GM23338 (cell line): Measurements from ENCODE around the gene CD53.

Experiments
- CREB1 ChIP-seq: fragments of 250-450 bp; sonication (Bioruptor Pico); IDR thresholded peaks from 2 replicates; pipeline ENCODE4 v1.5.0; 2020; ENCODE audit warnings: low read depth, mild to moderate bottlenecking, moderate library complexity
- EZH2 ChIP-seq: fragments of 200-600 bp; sonication (generic); IDR thresholded peaks from one replicate; pipeline ENCODE4 v1.8.0; 2017; ENCODE audit warnings: antibody characterized with exemption, mild to moderate bottlenecking, low read depth; ENCODE audit not compliant: unreplicated experiment
- EZH2phosphoT487 ChIP-seq: fragments of 200-600 bp; sonication (generic); IDR thresholded peaks from one replicate; pipeline ENCODE4 v1.8.1; 2018; ENCODE audit warnings: antibody characterized with exemption; ENCODE audit not compliant: unreplicated experiment
- JUNB ChIP-seq: IDR thresholded peaks from one replicate; pipeline ENCODE4 v1.6.1; 2016; ENCODE audit warnings: antibody characterized with exemption; ENCODE audit not compliant: unreplicated experiment
- POLR2AphosphoS5 ChIP-seq: IDR thresholded peaks from 2 replicates; pipeline ENCODE4 v1.6.1; 2016; ENCODE audit warnings: antibody characterized with exemption, low read depth
- ZNF331 ChIP-seq: fragments of 250-450 bp; sonication (Bioruptor Pico); IDR thresholded peaks from 2 replicates; pipeline ENCODE4 v1.5.0; 2020; ENCODE audit warnings: low read depth, mild to moderate bottlenecking, moderate library complexity
- TF ChIP-seq, protein P1 (sequence below), 2 experiments: fragments of 200-600 bp in 1 of 2; sonication (generic) in 1 of 2; conservative IDR thresholded peaks; 2 replicates each; pipeline versions ENCODE4 v1.5.1 to v1.6.1; 2016 to 2017; ENCODE audit warnings: antibody characterized with exemption in 2 of 2, low read depth in 2 of 2, mild to moderate bottlenecking in 2 of 2, moderate library complexity in 1 of 2
- TF ChIP-seq, protein P2 (sequence below): IDR thresholded peaks from one replicate; pipeline ENCODE4 v1.6.1; 2018; ENCODE audit warnings: antibody characterized with exemption; ENCODE audit not compliant: unreplicated experiment
- TF ChIP-seq, protein P3 (sequence below): IDR thresholded peaks from 2 replicates; pipeline ENCODE4 v1.6.1; 2016; ENCODE audit warnings: antibody characterized with exemption
- TF ChIP-seq, protein P4 (sequence below): fragments of 250-450 bp; sonication (Bioruptor Pico); IDR thresholded peaks from 2 replicates; pipeline ENCODE4 v1.5.0; 2020; ENCODE audit warnings: mild to moderate bottlenecking, moderate library complexity

DNA sequence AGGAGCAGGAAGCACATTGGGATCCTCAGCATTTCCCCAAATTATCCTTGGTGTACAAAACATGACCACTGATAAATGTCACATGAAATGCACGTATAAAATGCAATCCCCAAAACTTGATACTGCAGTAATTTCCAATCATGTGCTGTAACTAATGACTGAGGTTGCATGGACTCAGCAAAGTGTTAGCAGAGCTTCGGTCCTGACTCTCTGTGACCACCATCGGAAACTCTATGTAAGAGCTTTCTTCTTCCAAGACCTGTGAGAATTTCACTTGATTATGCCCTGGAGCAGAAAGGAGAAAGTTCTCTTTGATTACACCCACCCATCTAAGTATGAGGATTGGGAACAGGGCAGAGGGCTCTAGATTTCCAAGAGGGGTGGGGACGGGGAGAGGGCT is 908 bp downstream of the CD53 start:
- TF ChIP-seq, protein P1, sequence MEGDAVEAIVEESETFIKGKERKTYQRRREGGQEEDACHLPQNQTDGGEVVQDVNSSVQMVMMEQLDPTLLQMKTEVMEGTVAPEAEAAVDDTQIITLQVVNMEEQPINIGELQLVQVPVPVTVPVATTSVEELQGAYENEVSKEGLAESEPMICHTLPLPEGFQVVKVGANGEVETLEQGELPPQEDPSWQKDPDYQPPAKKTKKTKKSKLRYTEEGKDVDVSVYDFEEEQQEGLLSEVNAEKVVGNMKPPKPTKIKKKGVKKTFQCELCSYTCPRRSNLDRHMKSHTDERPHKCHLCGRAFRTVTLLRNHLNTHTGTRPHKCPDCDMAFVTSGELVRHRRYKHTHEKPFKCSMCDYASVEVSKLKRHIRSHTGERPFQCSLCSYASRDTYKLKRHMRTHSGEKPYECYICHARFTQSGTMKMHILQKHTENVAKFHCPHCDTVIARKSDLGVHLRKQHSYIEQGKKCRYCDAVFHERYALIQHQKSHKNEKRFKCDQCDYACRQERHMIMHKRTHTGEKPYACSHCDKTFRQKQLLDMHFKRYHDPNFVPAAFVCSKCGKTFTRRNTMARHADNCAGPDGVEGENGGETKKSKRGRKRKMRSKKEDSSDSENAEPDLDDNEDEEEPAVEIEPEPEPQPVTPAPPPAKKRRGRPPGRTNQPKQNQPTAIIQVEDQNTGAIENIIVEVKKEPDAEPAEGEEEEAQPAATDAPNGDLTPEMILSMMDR (conservative IDR thresholded peaks at IDR 0.05; ENCODE audit: low read depth in 2 of 2) = no peak
- TF ChIP-seq EZH2 = no peak
- TF ChIP-seq, protein P2, sequence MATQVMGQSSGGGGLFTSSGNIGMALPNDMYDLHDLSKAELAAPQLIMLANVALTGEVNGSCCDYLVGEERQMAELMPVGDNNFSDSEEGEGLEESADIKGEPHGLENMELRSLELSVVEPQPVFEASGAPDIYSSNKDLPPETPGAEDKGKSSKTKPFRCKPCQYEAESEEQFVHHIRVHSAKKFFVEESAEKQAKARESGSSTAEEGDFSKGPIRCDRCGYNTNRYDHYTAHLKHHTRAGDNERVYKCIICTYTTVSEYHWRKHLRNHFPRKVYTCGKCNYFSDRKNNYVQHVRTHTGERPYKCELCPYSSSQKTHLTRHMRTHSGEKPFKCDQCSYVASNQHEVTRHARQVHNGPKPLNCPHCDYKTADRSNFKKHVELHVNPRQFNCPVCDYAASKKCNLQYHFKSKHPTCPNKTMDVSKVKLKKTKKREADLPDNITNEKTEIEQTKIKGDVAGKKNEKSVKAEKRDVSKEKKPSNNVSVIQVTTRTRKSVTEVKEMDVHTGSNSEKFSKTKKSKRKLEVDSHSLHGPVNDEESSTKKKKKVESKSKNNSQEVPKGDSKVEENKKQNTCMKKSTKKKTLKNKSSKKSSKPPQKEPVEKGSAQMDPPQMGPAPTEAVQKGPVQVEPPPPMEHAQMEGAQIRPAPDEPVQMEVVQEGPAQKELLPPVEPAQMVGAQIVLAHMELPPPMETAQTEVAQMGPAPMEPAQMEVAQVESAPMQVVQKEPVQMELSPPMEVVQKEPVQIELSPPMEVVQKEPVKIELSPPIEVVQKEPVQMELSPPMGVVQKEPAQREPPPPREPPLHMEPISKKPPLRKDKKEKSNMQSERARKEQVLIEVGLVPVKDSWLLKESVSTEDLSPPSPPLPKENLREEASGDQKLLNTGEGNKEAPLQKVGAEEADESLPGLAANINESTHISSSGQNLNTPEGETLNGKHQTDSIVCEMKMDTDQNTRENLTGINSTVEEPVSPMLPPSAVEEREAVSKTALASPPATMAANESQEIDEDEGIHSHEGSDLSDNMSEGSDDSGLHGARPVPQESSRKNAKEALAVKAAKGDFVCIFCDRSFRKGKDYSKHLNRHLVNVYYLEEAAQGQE = no peak
- TF ChIP-seq, protein P3, sequence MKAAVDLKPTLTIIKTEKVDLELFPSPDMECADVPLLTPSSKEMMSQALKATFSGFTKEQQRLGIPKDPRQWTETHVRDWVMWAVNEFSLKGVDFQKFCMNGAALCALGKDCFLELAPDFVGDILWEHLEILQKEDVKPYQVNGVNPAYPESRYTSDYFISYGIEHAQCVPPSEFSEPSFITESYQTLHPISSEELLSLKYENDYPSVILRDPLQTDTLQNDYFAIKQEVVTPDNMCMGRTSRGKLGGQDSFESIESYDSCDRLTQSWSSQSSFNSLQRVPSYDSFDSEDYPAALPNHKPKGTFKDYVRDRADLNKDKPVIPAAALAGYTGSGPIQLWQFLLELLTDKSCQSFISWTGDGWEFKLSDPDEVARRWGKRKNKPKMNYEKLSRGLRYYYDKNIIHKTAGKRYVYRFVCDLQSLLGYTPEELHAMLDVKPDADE = no peak
- no peak for TF ChIP-seq POLR2AphosphoS5
- TF ChIP-seq ZNF331 = no peak
- TF ChIP-seq EZH2phosphoT487 = no peak
- TF ChIP-seq, protein P4, sequence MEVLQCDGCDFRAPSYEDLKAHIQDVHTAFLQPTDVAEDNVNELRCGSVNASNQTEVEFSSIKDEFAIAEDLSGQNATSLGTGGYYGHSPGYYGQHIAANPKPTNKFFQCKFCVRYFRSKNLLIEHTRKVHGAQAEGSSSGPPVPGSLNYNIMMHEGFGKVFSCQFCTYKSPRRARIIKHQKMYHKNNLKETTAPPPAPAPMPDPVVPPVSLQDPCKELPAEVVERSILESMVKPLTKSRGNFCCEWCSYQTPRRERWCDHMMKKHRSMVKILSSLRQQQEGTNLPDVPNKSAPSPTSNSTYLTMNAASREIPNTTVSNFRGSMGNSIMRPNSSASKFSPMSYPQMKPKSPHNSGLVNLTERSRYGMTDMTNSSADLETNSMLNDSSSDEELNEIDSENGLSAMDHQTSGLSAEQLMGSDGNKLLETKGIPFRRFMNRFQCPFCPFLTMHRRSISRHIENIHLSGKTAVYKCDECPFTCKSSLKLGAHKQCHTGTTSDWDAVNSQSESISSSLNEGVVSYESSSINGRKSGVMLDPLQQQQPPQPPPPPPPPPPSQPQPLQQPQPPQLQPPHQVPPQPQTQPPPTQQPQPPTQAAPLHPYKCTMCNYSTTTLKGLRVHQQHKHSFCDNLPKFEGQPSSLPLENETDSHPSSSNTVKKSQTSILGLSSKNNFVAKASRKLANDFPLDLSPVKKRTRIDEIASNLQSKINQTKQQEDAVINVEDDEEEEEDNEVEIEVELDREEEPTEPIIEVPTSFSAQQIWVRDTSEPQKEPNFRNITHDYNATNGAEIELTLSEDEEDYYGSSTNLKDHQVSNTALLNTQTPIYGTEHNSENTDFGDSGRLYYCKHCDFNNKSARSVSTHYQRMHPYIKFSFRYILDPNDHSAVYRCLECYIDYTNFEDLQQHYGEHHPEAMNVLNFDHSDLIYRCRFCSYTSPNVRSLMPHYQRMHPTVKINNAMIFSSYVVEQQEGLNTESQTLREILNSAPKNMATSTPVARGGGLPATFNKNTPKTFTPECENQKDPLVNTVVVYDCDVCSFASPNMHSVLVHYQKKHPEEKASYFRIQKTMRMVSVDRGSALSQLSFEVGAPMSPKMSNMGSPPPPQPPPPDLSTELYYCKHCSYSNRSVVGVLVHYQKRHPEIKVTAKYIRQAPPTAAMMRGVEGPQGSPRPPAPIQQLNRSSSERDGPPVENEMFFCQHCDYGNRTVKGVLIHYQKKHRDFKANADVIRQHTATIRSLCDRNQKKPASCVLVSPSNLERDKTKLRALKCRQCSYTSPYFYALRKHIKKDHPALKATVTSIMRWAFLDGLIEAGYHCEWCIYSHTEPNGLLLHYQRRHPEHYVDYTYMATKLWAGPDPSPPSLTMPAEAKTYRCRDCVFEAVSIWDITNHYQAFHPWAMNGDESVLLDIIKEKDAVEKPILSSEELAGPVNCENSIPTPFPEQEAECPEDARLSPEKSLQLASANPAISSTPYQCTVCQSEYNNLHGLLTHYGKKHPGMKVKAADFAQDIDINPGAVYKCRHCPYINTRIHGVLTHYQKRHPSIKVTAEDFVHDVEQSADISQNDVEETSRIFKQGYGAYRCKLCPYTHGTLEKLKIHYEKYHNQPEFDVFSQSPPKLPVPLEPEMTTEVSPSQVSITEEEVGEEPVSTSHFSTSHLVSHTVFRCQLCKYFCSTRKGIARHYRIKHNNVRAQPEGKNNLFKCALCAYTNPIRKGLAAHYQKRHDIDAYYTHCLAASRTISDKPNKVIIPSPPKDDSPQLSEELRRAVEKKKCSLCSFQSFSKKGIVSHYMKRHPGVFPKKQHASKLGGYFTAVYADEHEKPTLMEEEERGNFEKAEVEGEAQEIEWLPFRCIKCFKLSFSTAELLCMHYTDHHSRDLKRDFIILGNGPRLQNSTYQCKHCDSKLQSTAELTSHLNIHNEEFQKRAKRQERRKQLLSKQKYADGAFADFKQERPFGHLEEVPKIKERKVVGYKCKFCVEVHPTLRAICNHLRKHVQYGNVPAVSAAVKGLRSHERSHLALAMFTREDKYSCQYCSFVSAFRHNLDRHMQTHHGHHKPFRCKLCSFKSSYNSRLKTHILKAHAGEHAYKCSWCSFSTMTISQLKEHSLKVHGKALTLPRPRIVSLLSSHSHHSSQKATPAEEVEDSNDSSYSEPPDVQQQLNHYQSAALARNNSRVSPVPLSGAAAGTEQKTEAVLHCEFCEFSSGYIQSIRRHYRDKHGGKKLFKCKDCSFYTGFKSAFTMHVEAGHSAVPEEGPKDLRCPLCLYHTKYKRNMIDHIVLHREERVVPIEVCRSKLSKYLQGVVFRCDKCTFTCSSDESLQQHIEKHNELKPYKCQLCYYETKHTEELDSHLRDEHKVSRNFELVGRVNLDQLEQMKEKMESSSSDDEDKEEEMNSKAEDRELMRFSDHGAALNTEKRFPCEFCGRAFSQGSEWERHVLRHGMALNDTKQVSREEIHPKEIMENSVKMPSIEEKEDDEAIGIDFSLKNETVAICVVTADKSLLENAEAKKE = no peak
- TF ChIP-seq CREB1 (CRISPR knock-in tag) = no peak
- TF ChIP-seq JUNB = no peak
